ES-I3 (cell line): Measurements from ENCODE around the gene GOLGA6A.
"Not testable (repeated sequence)": the region's sequence is repeated elsewhere in the genome, so short reads cannot be mapped to it uniquely, and the experiment has no call there.

Source experiments
- H3K36me3 ChIP-seq: 2 replicates; pipeline ENCODE4 v1.6.1; 2013; ENCODE audit warnings: mild to moderate bottlenecking, low read length, control low read depth, moderate library complexity; ENCODE audit not compliant: insufficient read depth
- H3K4me1 ChIP-seq: 2 replicates; pipeline ENCODE4 v1.6.1; 2013; ENCODE audit warnings: mild to moderate bottlenecking, control low read depth, low read length; ENCODE audit not compliant: insufficient read depth
- H3K9ac ChIP-seq: 2 replicates; pipeline ENCODE4 v1.6.1; 2013; ENCODE audit warnings: low read depth, mild to moderate bottlenecking, low read length, moderate library complexity
- H3K9me3 ChIP-seq: 2 replicates; pipeline ENCODE4 v1.6.1; 2013; ENCODE audit warnings: mild to moderate bottlenecking, low read length, moderate library complexity; ENCODE audit not compliant: control insufficient read depth, insufficient read depth

The GOLGA6A gene

GRCh38 chr15:74052271-74053260, 29.8 kb downstream of the GOLGA6A start:
- not testable (repeated sequence) for H3K36me3 ChIP-seq, H3K9ac ChIP-seq, H3K9me3 ChIP-seq
- H3K4me1 ChIP-seq, result peaks cover 11% of the 10 kb centered on the region

GRCh38 chr15:74050556-74051234, 31.7 kb downstream of the GOLGA6A start:
- H3K9me3 ChIP-seq, result no peaks in the 10 kb centered on the region
- H3K9ac ChIP-seq, result no peak overlapping the region
- peaks cover 11% of the 10 kb centered on the region for H3K4me1 ChIP-seq
- no peaks in the 10 kb centered on the region for H3K36me3 ChIP-seq

GRCh38 chr15:74050127-74050526, 32.2 kb downstream of the GOLGA6A start:
- H3K9me3 ChIP-seq, result no peaks in the 10 kb centered on the region
- H3K4me1 ChIP-seq, result peaks cover 11% of the 10 kb centered on the region
- no peaks in the 10 kb centered on the region for H3K36me3 ChIP-seq
- no peak overlapping the region for H3K9ac ChIP-seq

GRCh38 chr15:74046275-74046674, 36.1 kb downstream of the GOLGA6A start:
- H3K9ac ChIP-seq, result no peak overlapping the region
- no peaks in the 10 kb centered on the region for H3K36me3 ChIP-seq
- H3K4me1 ChIP-seq, result peaks cover 10% of the 10 kb centered on the region; the same call in 1 of the 2 replicates
- no peaks in the 10 kb centered on the region for H3K9me3 ChIP-seq

GRCh38 chr15:74045636-74046274, 36.6 kb downstream of the GOLGA6A start:
- Histone ChIP-seq H3K4me1 (peaks cover 12% of the 10 kb centered on the region; the same call in 1 of the 2 replicates), H3K36me3 (no peaks in the 10 kb centered on the region), H3K9ac (no peak overlapping the region), H3K9me3 (no peaks in the 10 kb centered on the region)

- Histone ChIP-seq H3K36me3 (no peaks in the 10 kb centered on the region), H3K9ac (no peak overlapping the region), H3K4me1 (peaks cover 17% of the 10 kb centered on the region), H3K9me3 (no peaks in the 10 kb centered on the region)
Measured at GRCh38 chr15:74045184-74045583, 37.2 kb downstream of the GOLGA6A start.

GRCh38 chr15:74044267-74045110, 37.9 kb downstream of the GOLGA6A start:
- Histone ChIP-seq H3K4me1 (peaks cover 24% of the 10 kb centered on the region), H3K9me3 (no peaks in the 10 kb centered on the region)

GRCh38 chr15:74043425-74044266, 38.7 kb downstream of the GOLGA6A start:
- H3K4me1 ChIP-seq, result peaks cover 31% of the 10 kb centered on the region
- no peaks in the 10 kb centered on the region for H3K9me3 ChIP-seq
- H3K9ac ChIP-seq, result no peak overlapping the region
- no peaks in the 10 kb centered on the region for H3K36me3 ChIP-seq

More at GRCh38 chr15:74044267-74045110, 37.9 kb downstream of the GOLGA6A start:
- Histone ChIP-seq H3K9ac (no peak overlapping the region), H3K36me3 (no peaks in the 10 kb centered on the region)

- H3K9me3 ChIP-seq, result no peaks in the 10 kb centered on the region
- H3K36me3 ChIP-seq, result no peaks in the 10 kb centered on the region
- peaks cover 27% of the 10 kb centered on the region for H3K4me1 ChIP-seq
- no peak overlapping the region for H3K9ac ChIP-seq
Measured at GRCh38 chr15:74042603-74043424, 39.5 kb downstream of the GOLGA6A start.

GRCh38 chr15:74041777-74042435, 40.4 kb downstream of the GOLGA6A start:
- Histone ChIP-seq H3K9me3 (no peaks in the 10 kb centered on the region), H3K9ac (no peak overlapping the region), H3K36me3 (no peaks in the 10 kb centered on the region), H3K4me1 (peaks cover 34% of the 10 kb centered on the region)

- Histone ChIP-seq H3K9ac (no peak overlapping the region), H3K4me1 (peaks cover 34% of the 10 kb centered on the region), H3K36me3 (no peaks in the 10 kb centered on the region), H3K9me3 (no peaks in the 10 kb centered on the region)
Measured at GRCh38 chr15:74041311-74041756, 41.0 kb downstream of the GOLGA6A start.
